Measurements from ENCODE around the gene NPM1. TPM values are rescaled to one million over a fixed set of nuclear protein-coding genes. Genes with fewer than 3 reads are reported as not detected.

Gene NPM1
- total RNA-seq, 1 experiment from 2014 or later = 2,693 TPM

DNA sequence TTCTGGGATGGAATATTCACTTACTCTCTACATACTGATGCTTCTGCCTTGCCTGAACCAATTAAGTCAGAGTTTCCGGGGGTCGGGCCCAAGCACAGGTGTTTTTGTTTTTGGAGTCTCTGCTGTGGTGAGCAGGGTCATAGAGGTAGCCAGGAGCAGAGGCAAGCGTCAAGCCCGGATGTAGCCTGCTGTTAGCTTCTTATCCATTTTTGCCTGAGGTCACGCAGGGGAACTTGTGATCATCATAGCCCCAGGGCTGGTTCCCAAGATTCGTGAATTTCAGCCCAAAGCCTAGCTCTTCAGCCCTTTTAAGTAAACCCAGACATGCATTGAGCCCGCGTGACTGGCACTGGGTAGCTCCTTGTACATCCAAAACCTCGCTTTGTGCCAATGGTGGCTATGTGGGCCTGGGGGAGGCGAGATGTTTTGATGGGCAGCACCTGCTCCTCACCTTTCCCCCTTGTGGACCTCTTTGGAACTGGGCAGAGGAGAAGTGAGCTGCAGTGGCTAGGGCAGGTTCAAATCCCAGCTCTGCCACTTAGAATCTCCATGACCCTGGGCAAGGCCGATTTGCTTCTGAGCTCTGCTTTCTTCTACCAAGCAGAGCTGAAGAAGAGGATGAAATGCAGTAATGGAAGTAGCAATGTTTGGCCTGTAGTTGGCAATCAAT is 65.5 kb downstream of the NPM1 start:
- H4K20me1 ChIP-seq (ENCODE audit: insufficient read depth) = no peaks in the 10 kb centered on the region
- peaks cover 14 to 31% of the 10 kb centered on the region in 2 experiments for H3K4me1 ChIP-seq (ENCODE audit: control insufficient read depth in 1 of 2, insufficient read depth in 2 of 2, low read length in 2 of 2)
- no peak overlapping the region for H2AFZ ChIP-seq (ENCODE audit: low read depth, low read length, poor library complexity, severe bottlenecking)
- no peaks in the 10 kb centered on the region for H3K27me3 ChIP-seq (ENCODE audit: insufficient read depth, low read length)
- H3K79me2 ChIP-seq (ENCODE audit: insufficient read depth, low read length) = no peaks in the 10 kb centered on the region
- H3K9me2 ChIP-seq (ENCODE audit: insufficient read depth) = no peaks in the 10 kb centered on the region
- no TSS peak for BruUV-seq (replicated peaks)
- ATAC-seq (no peak), DNase-seq (ENCODE audit: low read depth, low spot score) (no peak)
- TF ChIP-seq, protein P1, sequence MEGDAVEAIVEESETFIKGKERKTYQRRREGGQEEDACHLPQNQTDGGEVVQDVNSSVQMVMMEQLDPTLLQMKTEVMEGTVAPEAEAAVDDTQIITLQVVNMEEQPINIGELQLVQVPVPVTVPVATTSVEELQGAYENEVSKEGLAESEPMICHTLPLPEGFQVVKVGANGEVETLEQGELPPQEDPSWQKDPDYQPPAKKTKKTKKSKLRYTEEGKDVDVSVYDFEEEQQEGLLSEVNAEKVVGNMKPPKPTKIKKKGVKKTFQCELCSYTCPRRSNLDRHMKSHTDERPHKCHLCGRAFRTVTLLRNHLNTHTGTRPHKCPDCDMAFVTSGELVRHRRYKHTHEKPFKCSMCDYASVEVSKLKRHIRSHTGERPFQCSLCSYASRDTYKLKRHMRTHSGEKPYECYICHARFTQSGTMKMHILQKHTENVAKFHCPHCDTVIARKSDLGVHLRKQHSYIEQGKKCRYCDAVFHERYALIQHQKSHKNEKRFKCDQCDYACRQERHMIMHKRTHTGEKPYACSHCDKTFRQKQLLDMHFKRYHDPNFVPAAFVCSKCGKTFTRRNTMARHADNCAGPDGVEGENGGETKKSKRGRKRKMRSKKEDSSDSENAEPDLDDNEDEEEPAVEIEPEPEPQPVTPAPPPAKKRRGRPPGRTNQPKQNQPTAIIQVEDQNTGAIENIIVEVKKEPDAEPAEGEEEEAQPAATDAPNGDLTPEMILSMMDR (IDR thresholded peaks at IDR 0.05 in 2 of 3, conservative IDR thresholded peaks at IDR 0.05 in 1 of 3; ENCODE audit: borderline replicate concordance in 1 of 3, insufficient read depth in 1 of 3, low read depth in 2 of 3, low read length in 2 of 3) = peak in 2 of 3 experiments; percentile 33 to 35; a peak in 3 of 6 replicates
- TF ChIP-seq ZFX (IDR thresholded peaks at IDR 0.05) = no peak
- ChIA-PET POLR2A (interaction anchor here (2.2 kb wide), 1 partner anchor 10 kb away, joined by 5 read pairs; no protein-coding TSS in a partner anchor), RAD21 (ENCODE audit: low non-redundant PET in 1 of 2, low total read pairs in 2 of 2, uncharacterized antibody in 2 of 2, unreplicated experiment in 2 of 2) (interaction anchor here in 1 of 2 experiments (0.6 kb wide), 1 partner anchor 457 kb away, joined by 3 read pairs; no protein-coding TSS in a partner anchor), CTCF (no interaction called here)
- H3K4me3 ChIP-seq (replicated peaks in 1 of 2; ENCODE audit: low read depth in 1 of 2, low read length in 2 of 2) = no peak overlapping the region
- no peak overlapping the region for H3K27ac ChIP-seq (ENCODE audit: low read depth, low read length)
- no peak overlapping the region for H3K9ac ChIP-seq (ENCODE audit: low read length)
- H3K4me2 ChIP-seq (ENCODE audit: low read length) = no peak overlapping the region
- H3K9me3 ChIP-seq (ENCODE audit: control insufficient read depth in 1 of 2, insufficient read depth in 1 of 2, low read depth in 1 of 2, low read length in 2 of 2) = no peaks in the 10 kb centered on the region
- H3K36me3 ChIP-seq (ENCODE audit: control insufficient read depth in 1 of 2, insufficient read depth in 2 of 2, low read length in 2 of 2) = no peaks in the 10 kb centered on the region
- intact Hi-C loops (cut with micrococcal nuclease) = no loop called here

DNA sequence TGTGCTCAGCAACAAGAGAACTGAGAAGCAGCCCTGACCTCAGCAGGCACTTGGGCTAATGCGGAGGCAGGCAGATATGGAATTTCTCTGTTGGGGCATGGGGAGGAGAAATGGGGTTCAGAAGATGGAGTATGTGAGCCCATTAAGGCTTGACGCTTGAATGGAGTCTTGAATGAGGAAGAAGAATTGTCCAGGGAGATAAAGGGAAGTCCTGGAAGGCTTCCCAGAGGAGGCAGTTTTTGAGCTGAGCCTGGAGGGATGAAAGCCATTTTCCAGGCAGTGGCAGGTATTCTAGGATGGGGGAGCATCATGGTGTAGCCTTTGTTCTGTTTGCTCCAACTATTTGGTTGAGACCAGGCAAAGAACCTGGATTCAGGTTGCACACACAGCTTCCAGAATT is 66.3 kb downstream of the NPM1 start:
- no peak for ATAC-seq
- H4K20me1 ChIP-seq (ENCODE audit: insufficient read depth) = no peaks in the 10 kb centered on the region
- H2AFZ ChIP-seq (ENCODE audit: low read depth, low read length, poor library complexity, severe bottlenecking) = no peak overlapping the region
- no peaks in the 10 kb centered on the region for H3K9me3 ChIP-seq (ENCODE audit: control insufficient read depth in 1 of 2, insufficient read depth in 1 of 2, low read depth in 1 of 2, low read length in 2 of 2)
- H3K9me2 ChIP-seq (ENCODE audit: insufficient read depth) = no peaks in the 10 kb centered on the region
- BruUV-seq (replicated peaks) = no TSS peak
- ChIA-PET POLR2A (interaction anchor here (2.2 kb wide), 1 partner anchor 9 kb away, joined by 5 read pairs; no protein-coding TSS in a partner anchor), RAD21 (ENCODE audit: low non-redundant PET in 1 of 2, low total read pairs in 2 of 2, uncharacterized antibody in 2 of 2, unreplicated experiment in 2 of 2) (no interaction called here), CTCF (no interaction called here)
- DNase-seq (ENCODE audit: low read depth, low spot score) = no peak
- H3K27me3 ChIP-seq (ENCODE audit: insufficient read depth, low read length) = no peaks in the 10 kb centered on the region
- intact Hi-C loops (cut with micrococcal nuclease) = no loop called here
- H3K4me3 ChIP-seq (replicated peaks in 1 of 2; ENCODE audit: low read depth in 1 of 2, low read length in 2 of 2) = no peak overlapping the region
- TF ChIP-seq, protein P2, sequence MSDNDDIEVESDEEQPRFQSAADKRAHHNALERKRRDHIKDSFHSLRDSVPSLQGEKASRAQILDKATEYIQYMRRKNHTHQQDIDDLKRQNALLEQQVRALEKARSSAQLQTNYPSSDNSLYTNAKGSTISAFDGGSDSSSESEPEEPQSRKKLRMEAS (IDR thresholded peaks at IDR 0.05) = no peak
- no peak for TF ChIP-seq POLR2AphosphoS5 (IDR thresholded peaks at IDR 0.05; ENCODE audit: low read depth, low read length)
- no peaks in the 10 kb centered on the region for H3K36me3 ChIP-seq (ENCODE audit: control insufficient read depth in 1 of 2, insufficient read depth in 2 of 2, low read length in 2 of 2)
- no peak overlapping the region for H3K9ac ChIP-seq (ENCODE audit: low read length)
- H3K4me1 ChIP-seq (ENCODE audit: control insufficient read depth in 1 of 2, insufficient read depth in 2 of 2, low read length in 2 of 2) = peaks cover 14 to 31% of the 10 kb centered on the region in 2 experiments
- H3K27ac ChIP-seq (ENCODE audit: low read depth, low read length) = no peak overlapping the region
- no peaks in the 10 kb centered on the region for H3K79me2 ChIP-seq (ENCODE audit: insufficient read depth, low read length)
- H3K4me2 ChIP-seq (ENCODE audit: low read length) = no peak overlapping the region
